ENCODE data around the gene RAB22A. TPM values are rescaled to one million over a fixed set of nuclear protein-coding genes. Genes with fewer than 3 reads are reported as not detected.

Gene RAB22A
- polyA plus RNA-seq, 1 experiment: 14.9 TPM

GRCh38 chr20:58344741-58345140 lies 35.2 kb downstream of the RAB22A start:
- TF ChIP-seq CTCF (IDR thresholded peaks at IDR 0.05; ENCODE audit: low read depth, low read length): no peak
- Histone ChIP-seq H3K9me3 (ENCODE audit: control insufficient read depth, insufficient read depth, low read length) (no peaks in the 10 kb centered on the region), H3K27me3 (ENCODE audit: control insufficient read depth, insufficient read depth, low read length) (no peaks in the 10 kb centered on the region), H3K27ac (ENCODE audit: low read depth, low read length) (no peak overlapping the region), H3K4me3 (ENCODE audit: low read depth, low read length) (no peak overlapping the region)
- CTCF ChIA-PET: no interaction called here
- POLR2A ChIA-PET: no interaction called here
- DNase-seq (ENCODE audit: low read depth, low spot score): no peak

GRCh38 chr20:58349570-58349969 lies 40.1 kb downstream of the RAB22A start:
- DNase-seq (ENCODE audit: low read depth, low spot score): no peak
- CTCF ChIA-PET: no interaction called here
- H3K9me3 ChIP-seq (ENCODE audit: control insufficient read depth, insufficient read depth, low read length): no peaks in the 10 kb centered on the region
- TF ChIP-seq CTCF (IDR thresholded peaks at IDR 0.05; ENCODE audit: low read depth, low read length): peak; percentile 30
- no peak overlapping the region for H3K4me3 ChIP-seq (ENCODE audit: low read depth, low read length)
- no peaks in the 10 kb centered on the region for H3K27me3 ChIP-seq (ENCODE audit: control insufficient read depth, insufficient read depth, low read length)
- no peak overlapping the region for H3K27ac ChIP-seq (ENCODE audit: low read depth, low read length)
- POLR2A ChIA-PET: interaction anchor here (0.6 kb wide), 1 partner anchor 26 kb away, joined by 3 read pairs; no protein-coding TSS in a partner anchor

GRCh38 chr20:58352468-58352867 lies 43.0 kb downstream of the RAB22A start:
- CTCF ChIA-PET: interaction anchor here (2.1 kb wide), 1 partner anchor 115 kb away, joined by 10 read pairs; no protein-coding TSS in a partner anchor
- no peak for TF ChIP-seq CTCF (IDR thresholded peaks at IDR 0.05; ENCODE audit: low read depth, low read length)
- no peak overlapping the region for H3K4me3 ChIP-seq (ENCODE audit: low read depth, low read length)
- H3K27me3 ChIP-seq (ENCODE audit: control insufficient read depth, insufficient read depth, low read length): no peaks in the 10 kb centered on the region
- no peak for DNase-seq (ENCODE audit: low read depth, low spot score)
- POLR2A ChIA-PET: no interaction called here
- no peak overlapping the region for H3K27ac ChIP-seq (ENCODE audit: low read depth, low read length)
- H3K9me3 ChIP-seq (ENCODE audit: control insufficient read depth, insufficient read depth, low read length): no peaks in the 10 kb centered on the region

- H3K9me3 ChIP-seq (ENCODE audit: control insufficient read depth, insufficient read depth, low read length): no peaks in the 10 kb centered on the region
- no peak for DNase-seq (ENCODE audit: low read depth, low spot score)
- no peak overlapping the region for H3K27ac ChIP-seq (ENCODE audit: low read depth, low read length)
- CTCF ChIA-PET: interaction anchor here (0.6 to 4.6 kb wide), 8 partner anchors 9 to 1059 kb away, joined by 3 to 38 read pairs (median 6); no protein-coding TSS in a partner anchor
- peak; percentile 56 for TF ChIP-seq CTCF (IDR thresholded peaks at IDR 0.05; ENCODE audit: low read depth, low read length)
- POLR2A ChIA-PET: no interaction called here
- no peak overlapping the region for H3K4me3 ChIP-seq (ENCODE audit: low read depth, low read length)
- H3K27me3 ChIP-seq (ENCODE audit: control insufficient read depth, insufficient read depth, low read length): no peaks in the 10 kb centered on the region
Observed at GRCh38 chr20:58359441-58359840, 49.9 kb downstream of the RAB22A start.

GRCh38 chr20:58360936-58361335 lies 51.4 kb downstream of the RAB22A start:
- DNase-seq (ENCODE audit: low read depth, low spot score): no peak
- no peak overlapping the region for H3K4me3 ChIP-seq (ENCODE audit: low read depth, low read length)
- no peaks in the 10 kb centered on the region for H3K9me3 ChIP-seq (ENCODE audit: control insufficient read depth, insufficient read depth, low read length)
- no peak overlapping the region for H3K27ac ChIP-seq (ENCODE audit: low read depth, low read length)
- CTCF ChIA-PET: interaction anchor here (1.4 to 4.6 kb wide), 2 partner anchors 18 to 124 kb away, joined by 3 to 38 read pairs; no protein-coding TSS in a partner anchor
- no peak for TF ChIP-seq CTCF (IDR thresholded peaks at IDR 0.05; ENCODE audit: low read depth, low read length)
- POLR2A ChIA-PET: interaction anchor here (0.7 kb wide), 1 partner anchor 28 kb away, joined by 4 read pairs; the partner anchor contains the start of gene VAPB
- no peaks in the 10 kb centered on the region for H3K27me3 ChIP-seq (ENCODE audit: control insufficient read depth, insufficient read depth, low read length)
